SH-SY5Y (cell line): ENCODE data around the gene RYR3.

ENCODE experiments used
- GATA2 ChIP-seq: IDR thresholded peaks from 2 replicates; pipeline ENCODE4 v1.6.1; 2011; ENCODE audit warnings: mild to moderate bottlenecking, low read depth, low read length
- GATA3 ChIP-seq: IDR thresholded peaks from 2 replicates; pipeline ENCODE4 v1.6.1; 2011; ENCODE audit warnings: low read depth, mild to moderate bottlenecking, low read length, moderate library complexity

RYR3 gene

DNA sequence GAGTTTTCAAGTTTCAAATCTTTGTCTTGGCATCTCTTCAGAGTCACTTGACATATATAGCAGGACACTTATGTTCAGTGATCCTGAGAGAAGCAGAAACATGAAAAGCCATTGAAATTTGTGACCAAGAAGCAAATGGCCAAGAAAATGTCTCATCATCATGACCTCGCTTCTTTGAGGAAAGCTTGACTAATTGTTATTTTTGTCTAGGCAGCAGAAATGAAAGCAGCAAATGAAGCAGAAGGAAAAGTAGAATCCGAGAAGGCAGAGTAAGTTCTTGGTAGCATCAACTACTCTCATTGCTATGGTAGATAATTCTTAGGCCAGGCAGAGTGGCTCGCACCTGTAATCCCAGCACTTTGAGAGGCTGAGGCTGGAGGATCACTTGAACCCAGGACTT lies 529.8 kb downstream of the RYR3 start:
- no peak for TF ChIP-seq GATA2

DNA sequence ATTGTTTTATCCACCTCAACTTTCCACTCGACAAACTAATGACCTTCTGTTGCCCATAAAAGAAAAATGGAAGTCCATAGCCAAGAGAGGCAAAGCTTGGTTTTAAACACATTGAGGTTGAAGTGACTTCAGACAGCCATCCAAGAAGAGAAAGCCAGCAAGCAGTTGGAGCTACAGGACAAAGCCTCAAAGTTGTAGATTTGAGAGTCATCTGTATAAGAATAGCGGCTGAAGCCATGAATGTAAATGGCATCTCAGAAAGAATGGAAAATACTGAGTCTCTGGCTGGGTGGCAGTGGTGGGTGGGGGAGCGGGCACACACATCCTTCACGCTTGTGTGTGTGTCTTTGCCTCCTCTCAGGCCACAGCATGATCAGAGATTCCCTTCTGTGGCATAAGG lies 533.4 kb downstream of the RYR3 start:
- TF ChIP-seq GATA3 (no peak), GATA2 (no peak)

DNA sequence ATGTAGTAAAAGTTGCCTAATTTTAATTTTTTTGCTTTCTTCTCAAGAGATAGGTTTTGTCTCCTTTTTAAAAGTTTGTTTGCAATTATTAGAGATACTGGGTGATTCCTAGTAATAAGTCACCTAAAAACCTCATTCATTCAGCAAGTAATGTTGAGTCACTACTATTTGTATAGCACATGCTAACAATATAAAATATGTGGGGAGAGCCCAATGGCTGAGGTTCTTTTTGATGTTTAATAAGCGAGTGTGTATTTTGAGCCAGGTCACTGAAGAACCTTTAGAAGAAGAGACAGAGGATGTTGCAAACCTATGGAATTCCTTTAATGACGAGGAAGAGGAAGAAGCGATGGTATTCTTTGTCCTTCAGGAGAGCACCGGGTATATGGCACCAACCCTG lies 533.8 kb downstream of the RYR3 start:
- TF ChIP-seq GATA2 (no peak), GATA3 (no peak)

- TF ChIP-seq GATA2: no peak
- TF ChIP-seq GATA3: no peak
These were observed 535.4 kb downstream of the RYR3 start for GRCh38 chr15:33846142-33846541.

GRCh38 chr15:33846862-33847261 lies 536.1 kb downstream of the RYR3 start:
- TF ChIP-seq GATA2 (no peak), GATA3 (no peak)

- no peak for TF ChIP-seq GATA3
- no peak for TF ChIP-seq GATA2
These were observed 537.2 kb downstream of the RYR3 start for GRCh38 chr15:33848011-33848410.

DNA sequence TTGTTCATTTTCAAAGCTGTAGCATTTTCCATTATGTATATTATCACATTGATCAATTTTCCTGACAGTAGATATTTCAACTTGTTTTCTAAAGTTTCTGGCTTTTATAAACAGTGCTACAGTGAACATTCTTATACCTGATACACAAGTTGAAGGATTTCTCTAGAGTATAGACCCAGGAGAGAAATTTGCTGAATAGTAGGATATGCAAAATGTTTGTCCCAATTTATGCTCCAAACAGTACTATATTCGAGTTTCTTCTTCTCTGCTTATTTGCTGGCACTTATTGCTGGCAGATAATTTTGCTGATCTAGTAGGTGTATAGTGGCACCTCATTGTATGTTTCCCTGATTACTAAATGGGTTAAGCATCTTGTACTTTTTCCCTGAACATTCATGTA lies 540.3 kb downstream of the RYR3 start:
- no peak for TF ChIP-seq GATA2
- no peak for TF ChIP-seq GATA3

GRCh38 chr15:33852094-33852493 lies 541.3 kb downstream of the RYR3 start:
- TF ChIP-seq GATA2 (no peak), GATA3 (no peak)

DNA sequence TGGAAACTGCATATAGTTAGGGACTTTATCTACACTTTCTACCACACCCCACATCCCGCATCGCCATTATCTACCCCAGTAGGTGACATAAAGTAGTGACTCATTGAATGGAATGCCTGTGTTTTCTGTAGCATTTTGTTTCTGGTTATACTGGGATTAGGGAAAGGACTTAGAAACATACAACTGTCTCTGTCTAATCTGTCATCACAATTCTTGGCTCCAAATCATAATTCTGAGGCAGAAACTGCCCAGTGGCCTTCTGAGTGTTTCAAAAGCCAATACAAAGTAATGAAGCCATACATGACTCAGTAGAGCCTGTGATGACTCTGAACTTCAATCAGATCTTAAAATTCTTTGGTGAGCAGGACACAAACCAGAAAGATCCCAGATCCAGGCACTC lies 541.8 kb downstream of the RYR3 start:
- TF ChIP-seq GATA3 (no peak), GATA2 (no peak)

- TF ChIP-seq GATA2 (no peak), GATA3 (no peak)
These were observed 547.0 kb downstream of the RYR3 start for GRCh38 chr15:33857726-33858125.

- no peak for TF ChIP-seq GATA2
- no peak for TF ChIP-seq GATA3
These were observed 548.1 kb downstream of the RYR3 start for GRCh38 chr15:33858836-33859235.

GRCh38 chr15:33859992-33860545 lies 549.3 kb downstream of the RYR3 start:
- no peak for TF ChIP-seq GATA3
- no peak for TF ChIP-seq GATA2

- TF ChIP-seq GATA2 (no peak), GATA3 (no peak)
These were observed 550.0 kb downstream of the RYR3 start for GRCh38 chr15:33860754-33861153.

DNA sequence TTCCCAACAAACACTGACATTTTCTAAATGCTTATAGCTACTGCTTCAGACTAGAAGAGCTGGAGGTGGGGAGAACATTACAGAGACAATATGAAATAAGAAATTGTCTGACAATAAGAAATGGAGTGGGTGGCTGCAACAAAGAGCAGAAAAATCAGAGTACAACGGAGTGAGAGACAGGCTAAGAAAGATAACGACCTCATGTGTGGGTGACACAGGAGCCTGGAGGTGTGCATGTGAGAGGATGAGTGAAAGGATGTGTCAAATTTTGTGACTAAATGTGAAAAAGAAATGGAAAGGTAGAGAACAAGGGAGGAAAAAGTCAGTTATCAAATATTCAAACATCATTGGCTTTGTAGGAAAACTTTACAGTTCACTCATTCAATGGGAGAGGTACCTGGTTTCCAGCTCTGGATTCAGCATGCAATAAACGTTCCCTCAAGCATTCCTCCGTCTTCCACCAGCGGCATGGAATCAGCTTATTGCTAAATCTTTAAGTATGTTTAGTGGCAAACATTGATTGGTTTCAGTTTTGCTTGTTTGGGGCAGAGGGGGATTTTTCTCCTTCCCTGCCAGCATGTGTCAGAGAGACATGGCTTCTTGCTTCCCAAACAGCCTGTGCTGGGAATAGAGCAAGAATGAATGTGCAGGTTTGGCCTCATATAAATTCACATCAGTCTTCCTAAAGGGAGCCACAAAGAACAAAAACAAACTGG lies 553.8 kb downstream of the RYR3 start:
- TF ChIP-seq GATA2 (no peak), GATA3 (no peak)

DNA sequence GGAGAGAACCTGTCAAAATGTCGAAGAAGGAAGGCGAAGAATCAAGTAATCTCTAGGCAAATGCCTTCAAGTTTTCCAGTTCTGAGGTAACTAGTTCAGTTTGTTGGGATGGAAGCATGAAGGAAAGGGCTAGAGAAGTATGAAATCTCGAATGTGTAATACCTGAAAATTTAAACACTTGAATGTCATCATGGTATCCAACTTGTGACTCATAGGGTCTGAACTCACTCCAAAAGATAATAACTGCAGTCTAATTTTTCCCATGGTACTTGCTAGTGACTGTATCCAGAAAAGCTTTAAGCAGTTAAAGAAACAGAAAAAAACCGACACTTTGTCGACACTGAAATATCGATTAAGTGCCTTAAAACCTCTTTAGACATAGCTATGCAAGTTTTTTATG lies 554.6 kb downstream of the RYR3 start:
- TF ChIP-seq GATA2: no peak
- no peak for TF ChIP-seq GATA3

GRCh38 chr15:33866101-33866737 lies 555.5 kb downstream of the RYR3 start:
- TF ChIP-seq GATA2: no peak
- TF ChIP-seq GATA3: no peak
